ENCODE data around the gene CTU2. TPM values are rescaled to one million over a fixed set of nuclear protein-coding genes. Genes with fewer than 3 reads are reported as not detected.

CTU2 gene
- total and polyA plus RNA-seq, 2 of the 4 experiments (the other 2 are of a cell fraction), result 12.9 to 18.4 TPM

DNA sequence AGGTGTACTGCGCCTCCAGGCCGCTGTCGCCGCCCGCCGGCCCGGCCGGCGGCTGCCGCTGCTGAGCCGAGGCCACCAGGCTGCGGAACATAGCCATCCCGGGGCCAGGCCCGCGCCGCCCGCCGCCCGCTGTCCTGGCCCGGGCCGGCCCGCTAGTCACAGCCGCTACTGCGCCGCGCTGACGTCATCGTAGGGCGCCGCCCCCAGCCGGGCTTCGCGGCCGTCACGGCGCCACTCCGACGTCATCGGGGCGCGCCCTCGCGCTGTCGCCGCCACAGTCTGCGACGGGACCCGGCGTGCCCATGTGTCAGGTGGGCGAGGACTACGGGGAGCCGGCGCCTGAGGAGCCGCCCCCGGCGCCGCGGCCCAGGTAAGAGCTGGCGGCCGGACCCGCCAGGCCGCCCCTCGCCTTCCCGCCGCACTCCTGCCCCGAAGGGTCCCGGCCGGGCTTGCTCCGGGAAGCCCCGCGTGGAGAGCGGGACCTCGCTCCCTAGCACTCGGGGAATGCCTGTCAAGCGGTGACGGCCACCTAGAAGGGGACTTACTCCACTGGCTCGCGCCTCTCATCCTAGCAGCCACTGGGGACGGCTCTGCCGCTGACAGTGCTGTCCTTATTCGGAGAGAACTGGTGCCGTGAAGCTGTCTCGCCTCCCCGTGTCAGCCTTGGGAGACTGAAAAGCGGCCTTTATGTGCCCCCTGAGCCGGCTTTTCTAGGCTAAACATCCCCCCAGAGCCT is at the start of gene CTU2, which contains the start of gene RNF166 (continued):
- TF ChIP-seq, protein P1, sequence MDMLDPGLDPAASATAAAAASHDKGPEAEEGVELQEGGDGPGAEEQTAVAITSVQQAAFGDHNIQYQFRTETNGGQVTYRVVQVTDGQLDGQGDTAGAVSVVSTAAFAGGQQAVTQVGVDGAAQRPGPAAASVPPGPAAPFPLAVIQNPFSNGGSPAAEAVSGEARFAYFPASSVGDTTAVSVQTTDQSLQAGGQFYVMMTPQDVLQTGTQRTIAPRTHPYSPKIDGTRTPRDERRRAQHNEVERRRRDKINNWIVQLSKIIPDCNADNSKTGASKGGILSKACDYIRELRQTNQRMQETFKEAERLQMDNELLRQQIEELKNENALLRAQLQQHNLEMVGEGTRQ (IDR thresholded peaks at IDR 0.05; ENCODE audit: low read depth, low read length), result peak; percentile 58
- TF ChIP-seq RFX5 (IDR thresholded peaks at IDR 0.05; ENCODE audit: low read depth, low read length), result no peak
- peak; percentile 67 for TF ChIP-seq POLR2A (IDR thresholded peaks at IDR 0.05; ENCODE audit: low read depth, low read length)
- TF ChIP-seq RAD21 (IDR thresholded peaks at IDR 0.05; ENCODE audit: low read length), result no peak
- no peak for TF ChIP-seq MAFK (IDR thresholded peaks at IDR 0.05; ENCODE audit: low read depth, low read length)
- TF ChIP-seq SMC3 (IDR thresholded peaks at IDR 0.05; ENCODE audit: low read depth, low read length), result no peak

GRCh38 chr16:88657371-88657770 is 48.9 kb upstream of the CTU2 start:
- no peak overlapping the region for H3K14ac ChIP-seq (replicated peaks; ENCODE audit: low read depth, low read length)
- intact Hi-C loops (cut with micrococcal nuclease), result no loop called here
- H3K56ac ChIP-seq (ENCODE audit: extremely low read depth, insufficient read depth, low read length), result no peak overlapping the region
- 92% methylated on average over 16 of the region's 19 CpGs; no CpG with 5 or more reads in 1 of the 2 experiments for WGBS, 2 experiments (ENCODE audit: extremely low coverage in 2 of 2, insufficient read length in 1 of 2)
- POLR2A ChIA-PET (ENCODE audit: unreplicated experiment), result no interaction called here
- no TSS peak for BruUV-seq (replicated peaks)
- no peak overlapping the region for H2BK5ac ChIP-seq (ENCODE audit: low read depth, low read length, poor library complexity, severe bottlenecking)
- H2AK9ac ChIP-seq (replicated peaks; ENCODE audit: low read depth, low read length, poor library complexity), result no peak overlapping the region
- no peak overlapping the region for H3K18ac ChIP-seq (ENCODE audit: low read depth, low read length)
- H2AFZ ChIP-seq (replicated peaks; ENCODE audit: low read length, poor library complexity), result no peak overlapping the region
- H3K4ac ChIP-seq (ENCODE audit: low read depth, low read length), result no peak overlapping the region
- H3K36me3 ChIP-seq (ENCODE audit: control insufficient read depth, insufficient read depth, low read length), result peaks cover 13% of the 10 kb centered on the region
- H3K23ac ChIP-seq (ENCODE audit: low read depth, low read length), result no peak overlapping the region
- 0 out of 2 replicates have a peak, but pooled peaks cover 5% of the 10 kb centered on the region for H4K20me1 ChIP-seq (ENCODE audit: insufficient read depth, low read length)
- no peak overlapping the region for H3K4me2 ChIP-seq (ENCODE audit: low read depth, low read length)
- no peak overlapping the region for H2AK5ac ChIP-seq (ENCODE audit: low read depth, low read length)
- H3K27ac ChIP-seq (ENCODE audit: insufficient read depth, low read length), result no peak overlapping the region
- H3K4me1 ChIP-seq (ENCODE audit: control insufficient read depth, insufficient read depth, low read length), result no peaks in the 10 kb centered on the region
- no peak overlapping the region for H2BK15ac ChIP-seq (ENCODE audit: low read depth, low read length)
- H2BK120ac ChIP-seq (ENCODE audit: low read depth, low read length), result no peak overlapping the region
- in situ Hi-C loops (cut with MboI; ENCODE audit: low sequenced_read_pairs), result no loop called here
- H4K5ac ChIP-seq (ENCODE audit: low read depth, low read length), result no peak overlapping the region
- CTCF ChIA-PET, result no interaction called here
- no peak overlapping the region for H3K9ac ChIP-seq (ENCODE audit: low read depth, low read length)
- H3K79me1 ChIP-seq (ENCODE audit: low read depth in 1 of 2, low read length in 2 of 2), result peaks cover 5 to 31% of the 10 kb centered on the region in 2 experiments
- no peaks in the 10 kb centered on the region for H3K9me3 ChIP-seq (ENCODE audit: control insufficient read depth, insufficient read depth, low read length)
- no peaks in the 10 kb centered on the region for H3K9me1 ChIP-seq (ENCODE audit: insufficient read depth, low read length)
- DNase-seq (no peak), ATAC-seq (ENCODE audit: low read depth) (no peak)
- no peaks in the 10 kb centered on the region for H3K27me3 ChIP-seq (ENCODE audit: control insufficient read depth, insufficient read depth, low read length)
- H3K4me3 ChIP-seq (ENCODE audit: insufficient read depth, low read depth, low read length), result no peak overlapping the region
- no peak overlapping the region for H2BK20ac ChIP-seq (ENCODE audit: low read depth, low read length)
- no peak overlapping the region for H4K8ac ChIP-seq (ENCODE audit: low read depth in 2 of 2, low read length in 2 of 2)
- H4K91ac ChIP-seq (ENCODE audit: insufficient read depth, low read depth, low read length), result no peak overlapping the region
- dilution Hi-C loops (cut with HindIII; ENCODE audit: low sequenced_read_pairs, unreplicated experiment), result no loop called here
- TF ChIP-seq NFE2L2 (IDR thresholded peaks at IDR 0.05; ENCODE audit: low read depth, low read length), result no peak
- no peak for TF ChIP-seq CHD1 (IDR thresholded peaks at IDR 0.05; ENCODE audit: low read depth, low read length)
- TF ChIP-seq MAFK (IDR thresholded peaks at IDR 0.05; ENCODE audit: low read depth, low read length), result no peak
- TF ChIP-seq FOS (IDR thresholded peaks at IDR 0.05; ENCODE audit: low read depth, low read length), result no peak
- no peak for TF ChIP-seq RFX5 (IDR thresholded peaks at IDR 0.05; ENCODE audit: low read depth, low read length)
- no peak for TF ChIP-seq POLR2A (IDR thresholded peaks at IDR 0.05; ENCODE audit: low read depth, low read length)
- TF ChIP-seq CTCF (conservative IDR thresholded peaks at IDR 0.05; ENCODE audit: low read depth, low read length), result no peak
- TF ChIP-seq MXI1 (IDR thresholded peaks at IDR 0.05; ENCODE audit: borderline replicate concordance, low read depth, low read length), result no peak
- TF ChIP-seq, protein P2, sequence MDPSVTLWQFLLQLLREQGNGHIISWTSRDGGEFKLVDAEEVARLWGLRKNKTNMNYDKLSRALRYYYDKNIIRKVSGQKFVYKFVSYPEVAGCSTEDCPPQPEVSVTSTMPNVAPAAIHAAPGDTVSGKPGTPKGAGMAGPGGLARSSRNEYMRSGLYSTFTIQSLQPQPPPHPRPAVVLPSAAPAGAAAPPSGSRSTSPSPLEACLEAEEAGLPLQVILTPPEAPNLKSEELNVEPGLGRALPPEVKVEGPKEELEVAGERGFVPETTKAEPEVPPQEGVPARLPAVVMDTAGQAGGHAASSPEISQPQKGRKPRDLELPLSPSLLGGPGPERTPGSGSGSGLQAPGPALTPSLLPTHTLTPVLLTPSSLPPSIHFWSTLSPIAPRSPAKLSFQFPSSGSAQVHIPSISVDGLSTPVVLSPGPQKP (IDR thresholded peaks at IDR 0.05; ENCODE audit: borderline replicate concordance, low read depth, low read length), result no peak
- no peak for TF ChIP-seq MAZ (IDR thresholded peaks at IDR 0.05; ENCODE audit: borderline replicate concordance, low read depth, low read length)

All from IMR-90 (cell line).